ENCODE data around the gene MS4A10.

DNA sequence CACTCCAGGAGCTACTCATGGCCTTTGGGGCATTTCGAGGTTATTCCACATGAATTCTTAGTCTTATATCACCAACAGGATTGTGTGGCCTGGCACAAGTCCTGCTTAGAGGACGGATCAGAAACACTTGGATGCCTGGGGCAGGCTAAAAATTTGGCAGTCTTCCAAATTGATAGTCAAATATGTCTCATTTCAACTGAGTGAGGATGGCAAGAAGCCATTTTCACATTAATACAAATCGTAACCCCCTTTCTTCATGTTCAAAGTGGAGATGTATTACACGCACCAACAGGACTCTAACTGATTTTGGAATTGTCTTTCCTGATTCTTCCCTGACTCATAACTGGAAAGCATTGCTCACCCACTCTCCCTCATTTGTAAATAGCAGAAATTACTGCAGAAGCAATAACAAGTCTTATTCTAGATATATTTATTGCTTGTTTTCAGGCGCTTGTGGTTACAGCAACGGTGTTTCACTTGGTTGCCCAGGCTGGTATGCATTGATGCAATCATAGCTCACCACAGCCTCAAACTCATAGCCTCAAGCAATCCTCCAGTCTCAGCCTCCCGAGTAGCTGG, 46.5 kb downstream of the MS4A10 start:
- no peak for TF ChIP-seq GATA2 (IDR thresholded peaks at IDR 0.05; ENCODE audit: low read depth, low read length)
- TF ChIP-seq GATA3 (IDR thresholded peaks at IDR 0.05; ENCODE audit: low read depth, low read length): no peak

All from SH-SY5Y (cell line).